HFFc6 (cell line): ENCODE results near the gene CFAP68. TPM values are rescaled to one million over a fixed set of nuclear protein-coding genes. Genes with fewer than 3 reads are reported as not detected.

Experiments used
- DNase-seq: peaks from one replicate; pipeline ENCODE4 v3.0.0-alpha.2; 2018
- H3K27ac Mint-ChIP-seq: 2 replicates; pipeline ENCODE4 v1.8.0; 2020; ENCODE audit warnings: mild to moderate bottlenecking, mixed read lengths
- H3K27me3 Mint-ChIP-seq: 2 replicates; pipeline ENCODE4 v1.8.0; 2021; ENCODE audit warnings: mild to moderate bottlenecking, moderate library complexity, mixed read lengths; ENCODE audit not compliant: insufficient read depth
- H3K36me3 Mint-ChIP-seq: 2 replicates; pipeline ENCODE4 v1.8.0; 2021; ENCODE audit warnings: low read depth, mixed read lengths
- H3K4me1 Mint-ChIP-seq: 2 replicates; pipeline ENCODE4 v1.8.0; 2020; ENCODE audit warnings: low read depth, mixed read lengths
- H3K4me3 Mint-ChIP-seq: 2 replicates; pipeline ENCODE4 v1.8.0; 2020; ENCODE audit warnings: mild to moderate bottlenecking, moderate library complexity, mixed read lengths
- H3K9me3 Mint-ChIP-seq: 2 replicates; pipeline ENCODE4 v1.8.0; 2020; ENCODE audit warnings: mild to moderate bottlenecking, mixed read lengths
- total RNA-seq, 6 experiments: library from RNA; stranded (reverse); fragmentation: NEBNext Ultra II Directional; extraction: Animal tissue kit (Norgen Biotek cat#: 25700); gene quantifications; 2 replicates in 1 of 6; 3 replicates in 5 of 6; pipeline ENCODE4 v1.2.3, GENCODE V29; 2021
- TF ChIP-seq, protein P1 (sequence below): fragments of 200-600 bp; sonication (generic); IDR thresholded peaks from 2 replicates; pipeline ENCODE4 v1.5.0; 2021; ENCODE audit warnings: antibody characterized with exemption, mild to moderate bottlenecking

Gene CFAP68
- total RNA-seq, 6 experiments from 2014 or later = 10.3 to 15.6 (median 12.5) TPM

DNA sequence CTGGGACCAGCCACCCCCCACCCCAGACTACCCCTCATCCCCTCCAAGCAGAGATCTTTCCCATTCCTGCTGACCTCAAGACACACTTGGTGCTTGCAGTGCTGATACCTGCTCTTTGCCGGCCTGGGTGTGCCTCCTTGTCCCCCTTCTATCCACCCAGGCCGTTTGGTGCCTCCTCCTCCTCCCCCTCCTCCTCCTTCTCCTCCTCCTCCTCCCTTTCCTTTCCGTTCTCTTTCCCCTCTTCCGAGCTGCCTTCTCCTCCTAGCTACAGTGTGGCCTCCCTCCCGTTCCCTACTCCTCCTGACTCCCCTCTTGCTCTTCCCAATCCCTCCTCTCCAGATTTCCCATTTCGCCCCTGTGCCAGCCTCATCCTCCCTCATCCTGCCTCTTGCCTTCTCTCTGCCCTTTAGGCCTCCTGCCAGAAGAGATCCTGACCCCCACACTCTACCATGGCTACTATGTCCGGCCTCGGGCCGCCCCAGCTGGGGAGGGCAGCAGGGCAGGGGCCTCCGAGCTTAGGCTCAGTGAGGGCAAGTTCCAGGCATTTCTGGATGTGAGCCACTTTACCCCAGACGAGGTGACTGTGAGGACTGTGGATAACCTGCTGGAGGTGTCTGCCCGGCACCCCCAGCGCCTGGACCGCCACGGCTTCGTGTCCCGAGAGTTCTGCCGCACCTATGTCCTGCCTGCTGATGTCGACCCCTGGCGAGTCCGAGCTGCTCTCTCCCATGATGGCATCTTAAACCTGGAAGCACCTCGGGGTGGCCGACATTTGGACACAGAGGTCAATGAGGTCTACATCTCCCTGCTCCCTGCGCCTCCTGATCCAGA is 33.9 kb downstream of the CFAP68 start:
- peaks cover 5% of the 10 kb centered on the region for H3K27me3 Mint-ChIP-seq
- peak overlapping the region; percentile 81 for H3K4me3 Mint-ChIP-seq
- H3K4me1 Mint-ChIP-seq = peaks cover 36% of the 10 kb centered on the region
- no peaks in the 10 kb centered on the region for H3K9me3 Mint-ChIP-seq
- TF ChIP-seq, protein P1, sequence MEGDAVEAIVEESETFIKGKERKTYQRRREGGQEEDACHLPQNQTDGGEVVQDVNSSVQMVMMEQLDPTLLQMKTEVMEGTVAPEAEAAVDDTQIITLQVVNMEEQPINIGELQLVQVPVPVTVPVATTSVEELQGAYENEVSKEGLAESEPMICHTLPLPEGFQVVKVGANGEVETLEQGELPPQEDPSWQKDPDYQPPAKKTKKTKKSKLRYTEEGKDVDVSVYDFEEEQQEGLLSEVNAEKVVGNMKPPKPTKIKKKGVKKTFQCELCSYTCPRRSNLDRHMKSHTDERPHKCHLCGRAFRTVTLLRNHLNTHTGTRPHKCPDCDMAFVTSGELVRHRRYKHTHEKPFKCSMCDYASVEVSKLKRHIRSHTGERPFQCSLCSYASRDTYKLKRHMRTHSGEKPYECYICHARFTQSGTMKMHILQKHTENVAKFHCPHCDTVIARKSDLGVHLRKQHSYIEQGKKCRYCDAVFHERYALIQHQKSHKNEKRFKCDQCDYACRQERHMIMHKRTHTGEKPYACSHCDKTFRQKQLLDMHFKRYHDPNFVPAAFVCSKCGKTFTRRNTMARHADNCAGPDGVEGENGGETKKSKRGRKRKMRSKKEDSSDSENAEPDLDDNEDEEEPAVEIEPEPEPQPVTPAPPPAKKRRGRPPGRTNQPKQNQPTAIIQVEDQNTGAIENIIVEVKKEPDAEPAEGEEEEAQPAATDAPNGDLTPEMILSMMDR = no peak
- DNase-seq = no peak
- H3K27ac Mint-ChIP-seq = peak overlapping the region; percentile 90
- H3K36me3 Mint-ChIP-seq = peaks cover 5% of the 10 kb centered on the region; the same call in 1 of the 2 replicates

DNA sequence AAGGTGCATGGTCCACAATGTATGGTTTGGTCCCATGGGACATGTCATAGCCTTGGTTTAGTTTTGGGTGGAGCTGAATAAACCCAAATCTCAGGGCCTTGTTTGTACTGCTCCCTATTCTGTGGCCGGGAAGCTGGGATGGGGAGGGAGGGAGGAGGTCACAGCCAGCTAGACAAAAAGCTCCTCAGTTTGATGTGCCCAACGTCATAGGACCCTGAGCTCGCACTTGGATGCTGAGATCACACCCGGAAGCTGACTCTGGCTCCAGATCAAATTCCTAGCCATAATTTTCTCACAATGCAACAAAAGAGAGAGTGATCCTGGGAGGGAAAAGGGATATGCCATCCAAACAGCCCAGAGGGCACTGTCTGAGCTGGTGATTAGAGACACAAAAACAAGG is 34.7 kb downstream of the CFAP68 start:
- TF ChIP-seq, protein P1 = no peak
- Mint-ChIP-seq H3K36me3 (no peaks in the 10 kb centered on the region), H3K27me3 (peaks cover 5% of the 10 kb centered on the region), H3K4me3 (peak overlapping the region; percentile 81), H3K27ac (peak overlapping the region; percentile 90), H3K9me3 (no peaks in the 10 kb centered on the region), H3K4me1 (peaks cover 36% of the 10 kb centered on the region)
- peak; percentile 75 for DNase-seq

DNA sequence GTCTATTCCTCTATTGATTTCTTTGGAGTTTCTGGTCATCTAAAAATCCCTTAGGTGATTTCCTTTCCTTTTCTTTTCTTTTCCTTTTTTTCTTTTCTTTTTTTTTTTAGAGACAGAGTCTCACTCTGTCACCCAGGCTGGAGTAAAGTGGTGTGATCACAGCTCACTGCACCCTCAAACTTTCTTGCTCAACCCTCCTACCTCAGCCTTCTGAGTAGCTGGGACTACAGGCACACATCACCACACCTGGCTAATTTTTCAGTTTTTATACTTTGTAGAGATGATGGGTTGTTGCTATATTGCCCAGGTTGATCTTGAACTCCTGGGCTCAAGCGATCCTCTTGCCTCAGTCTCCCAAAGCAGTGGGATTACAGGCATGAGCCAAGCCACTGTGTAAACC is 37.4 kb downstream of the CFAP68 start:
- no peak overlapping the region for H3K4me3 Mint-ChIP-seq
- peaks cover 3% of the 10 kb centered on the region for H3K27me3 Mint-ChIP-seq
- no peak for DNase-seq
- no peak overlapping the region for H3K27ac Mint-ChIP-seq
- H3K36me3 Mint-ChIP-seq = no peaks in the 10 kb centered on the region
- H3K4me1 Mint-ChIP-seq = peaks cover 30% of the 10 kb centered on the region
- TF ChIP-seq, protein P1 = no peak
- H3K9me3 Mint-ChIP-seq = no peaks in the 10 kb centered on the region

DNA sequence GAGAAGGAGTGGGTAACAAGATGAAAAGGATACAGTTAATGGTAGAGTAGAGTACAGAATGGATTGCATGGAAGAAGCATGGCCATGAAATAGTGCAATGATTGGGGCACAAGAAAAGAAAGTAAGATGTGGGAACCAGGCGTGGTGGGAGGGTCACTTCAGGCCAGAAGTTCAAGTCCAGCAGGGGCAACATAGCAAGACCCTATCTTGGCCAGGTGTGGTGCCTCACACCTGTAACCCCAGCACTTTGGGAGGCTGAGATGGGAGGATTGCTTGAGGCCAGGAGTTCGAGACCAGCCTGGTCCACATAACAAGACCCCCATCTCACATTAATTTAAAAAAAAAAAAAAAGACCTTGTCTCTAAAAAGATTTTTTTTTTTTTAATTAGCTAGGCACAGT is 38.0 kb downstream of the CFAP68 start:
- no peak overlapping the region for H3K4me3 Mint-ChIP-seq
- no peak for DNase-seq
- no peaks in the 10 kb centered on the region for H3K36me3 Mint-ChIP-seq
- peaks cover 28% of the 10 kb centered on the region for H3K4me1 Mint-ChIP-seq
- TF ChIP-seq, protein P1 = no peak
- H3K27me3 Mint-ChIP-seq = peaks cover 3% of the 10 kb centered on the region
- no peak overlapping the region for H3K27ac Mint-ChIP-seq
- no peaks in the 10 kb centered on the region for H3K9me3 Mint-ChIP-seq

DNA sequence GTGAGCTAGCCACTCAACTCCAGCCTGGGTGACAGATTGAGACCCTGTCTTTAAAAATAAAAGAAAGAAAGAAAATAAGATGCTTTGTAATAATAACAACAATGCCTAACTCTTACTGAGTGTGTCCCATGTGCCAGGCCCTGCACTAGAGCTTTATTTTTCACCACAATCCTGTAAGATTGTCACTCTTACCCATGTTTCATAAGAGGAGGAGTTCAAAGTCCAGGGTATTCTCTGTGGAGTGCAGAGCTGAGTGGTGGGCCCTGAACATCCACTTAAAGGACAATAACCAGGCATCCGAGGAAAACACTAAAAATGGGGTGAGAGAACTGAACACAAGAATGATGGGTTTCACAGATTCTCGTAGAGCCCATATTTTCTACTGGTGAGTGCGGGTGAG is 38.4 kb downstream of the CFAP68 start:
- Mint-ChIP-seq H3K9me3 (no peaks in the 10 kb centered on the region), H3K27me3 (peaks cover 3% of the 10 kb centered on the region), H3K27ac (no peak overlapping the region), H3K36me3 (no peaks in the 10 kb centered on the region), H3K4me1 (peaks cover 29% of the 10 kb centered on the region), H3K4me3 (no peak overlapping the region)
- DNase-seq = no peak
- TF ChIP-seq, protein P1 = no peak
